Ureter (tissue), 1 donor: ENCODE measurements around the gene QSOX2. TPM values are rescaled to one million over a fixed set of nuclear protein-coding genes. Genes with fewer than 3 reads are reported as not detected.

Experiments
- DNase-seq: peaks from one replicate; pipeline ENCODE4 v3.0.0-alpha.2; 2020; ENCODE audit warnings: low spot score
- total RNA-seq: library from RNA; stranded (reverse); gene quantifications from one replicate; pipeline ENCODE4 v1.2.4, GENCODE V29; 2023
- donor health status: DM: yes; HTN: yes; CAD: no.

The QSOX2 gene
- total RNA-seq, 1 donor from 2014 or later: 12.8 TPM

GRCh38 chr9:136190656-136191055 is 55.0 kb downstream of the QSOX2 start:
- no peak for DNase-seq

- no peak for DNase-seq
Observed at GRCh38 chr9:136190237-136190601, 55.4 kb downstream of the QSOX2 start.

- no peak for DNase-seq
Observed at GRCh38 chr9:136189394-136190236, 56.0 kb downstream of the QSOX2 start.

GRCh38 chr9:136187683-136188586 is 57.7 kb downstream of the QSOX2 start:
- no peak for DNase-seq

GRCh38 chr9:136187197-136187596 is 58.4 kb downstream of the QSOX2 start:
- DNase-seq: no peak

DNA sequence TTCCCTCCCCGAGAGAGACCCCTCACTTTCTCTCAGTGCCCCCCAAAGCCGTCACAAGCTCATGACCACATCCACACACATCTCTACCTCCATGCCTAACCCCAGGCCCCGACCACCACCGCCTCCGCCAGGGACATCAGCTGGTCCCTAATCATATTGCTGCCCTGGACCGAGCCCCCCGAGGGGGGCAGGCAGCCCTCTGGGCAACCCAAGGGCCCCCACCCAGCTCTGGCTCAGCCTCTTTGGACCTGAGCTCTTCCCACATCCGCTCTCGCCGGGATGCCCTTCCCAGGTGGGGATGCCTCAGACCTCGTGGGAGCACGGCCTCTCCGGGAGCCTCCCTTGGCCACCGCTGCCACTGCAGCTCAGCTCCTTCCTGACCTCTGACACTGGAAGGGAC is 59.2 kb downstream of the QSOX2 start:
- DNase-seq: no peak

- no peak for DNase-seq
Observed at GRCh38 chr9:136185596-136186366, 59.8 kb downstream of the QSOX2 start.

DNA sequence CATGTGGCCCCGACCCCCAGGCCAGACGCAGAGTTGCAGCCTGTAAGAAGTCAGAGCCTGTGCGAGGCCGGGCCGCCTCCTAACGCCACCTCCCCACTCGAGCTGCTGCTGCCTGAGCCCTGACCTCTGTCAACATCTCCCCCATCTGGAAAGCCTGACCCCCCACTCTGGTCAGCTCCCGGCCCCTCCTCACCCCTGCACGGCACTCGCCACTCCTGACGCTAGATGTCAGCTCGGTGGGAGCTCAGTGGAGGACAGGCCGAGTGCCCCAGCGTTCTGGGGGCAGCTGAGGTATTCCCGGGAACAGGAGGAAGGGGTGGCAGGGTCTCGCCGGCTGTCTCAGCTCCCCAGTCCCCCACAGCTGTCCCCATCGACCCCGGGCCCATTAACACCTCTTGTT is 60.5 kb downstream of the QSOX2 start:
- DNase-seq: no peak

DNA sequence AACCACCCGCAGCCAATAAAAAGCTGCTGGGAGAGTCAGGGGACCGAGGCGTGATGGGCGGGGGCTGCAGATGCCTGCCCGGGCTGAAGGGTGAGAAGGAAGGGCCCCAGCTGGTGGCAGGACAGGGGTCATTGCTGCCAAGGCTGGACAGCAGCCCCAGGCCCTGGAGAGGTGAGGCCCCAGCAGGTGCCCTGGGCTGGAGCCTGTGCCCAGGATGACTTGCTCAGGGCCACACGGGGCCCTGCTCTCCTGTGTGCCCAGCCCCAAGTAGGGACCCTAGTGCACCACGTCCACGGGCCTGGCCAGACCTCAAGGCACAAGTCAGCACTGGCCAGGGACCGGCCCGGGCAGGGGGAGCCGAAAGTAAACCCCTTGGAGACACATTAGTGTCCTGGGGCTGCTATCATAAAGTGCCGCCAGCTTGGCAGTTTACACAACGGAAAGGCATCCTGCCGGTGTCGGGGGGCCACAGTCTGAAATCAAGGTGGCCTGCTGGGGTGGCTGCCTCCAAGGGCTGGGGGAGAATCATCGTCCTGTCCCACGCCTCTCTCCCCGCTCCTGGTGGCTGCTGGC is 62.7 kb downstream of the QSOX2 start:
- DNase-seq: no peak

DNA sequence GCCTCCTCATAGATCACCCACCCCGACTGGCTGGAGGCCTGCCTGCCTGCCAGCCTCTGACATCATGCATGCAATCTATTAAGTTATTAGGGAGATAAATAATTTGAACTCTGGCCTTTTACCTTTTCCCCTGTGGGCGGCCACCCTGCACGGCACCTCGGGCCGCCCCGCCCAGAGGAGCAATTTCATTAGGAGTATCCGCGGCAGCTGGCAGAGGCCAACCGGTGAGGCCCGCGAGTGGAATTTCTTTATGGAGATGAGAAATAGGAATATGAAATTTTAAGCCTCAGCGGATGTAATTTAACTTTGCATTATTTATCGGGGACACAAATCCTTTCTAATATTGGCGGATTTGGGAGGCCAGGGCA is 63.2 kb downstream of the QSOX2 start:
- DNase-seq: no peak

GRCh38 chr9:136181784-136182419 is 63.7 kb downstream of the QSOX2 start:
- DNase-seq: no peak

DNA sequence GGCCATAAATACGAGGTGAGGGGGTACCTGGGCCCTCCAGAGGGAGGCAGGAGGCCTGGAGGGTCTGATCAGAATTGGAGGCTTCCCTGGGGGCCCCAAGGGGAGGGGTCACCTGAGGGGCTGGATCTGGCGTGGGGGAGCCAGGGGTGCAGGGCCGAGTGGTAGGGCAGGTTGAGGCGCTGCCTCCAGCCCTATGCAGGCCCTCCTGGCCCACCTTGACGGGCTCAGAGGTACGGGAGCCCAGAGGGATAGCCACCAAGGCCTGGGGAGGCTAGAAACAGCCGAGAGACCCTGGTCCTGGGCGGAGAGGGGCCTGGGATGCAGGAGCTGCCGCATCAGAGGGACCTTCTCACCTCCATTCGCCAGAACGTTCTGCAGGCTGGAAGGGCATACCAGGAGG is 65.0 kb downstream of the QSOX2 start:
- no peak for DNase-seq

DNA sequence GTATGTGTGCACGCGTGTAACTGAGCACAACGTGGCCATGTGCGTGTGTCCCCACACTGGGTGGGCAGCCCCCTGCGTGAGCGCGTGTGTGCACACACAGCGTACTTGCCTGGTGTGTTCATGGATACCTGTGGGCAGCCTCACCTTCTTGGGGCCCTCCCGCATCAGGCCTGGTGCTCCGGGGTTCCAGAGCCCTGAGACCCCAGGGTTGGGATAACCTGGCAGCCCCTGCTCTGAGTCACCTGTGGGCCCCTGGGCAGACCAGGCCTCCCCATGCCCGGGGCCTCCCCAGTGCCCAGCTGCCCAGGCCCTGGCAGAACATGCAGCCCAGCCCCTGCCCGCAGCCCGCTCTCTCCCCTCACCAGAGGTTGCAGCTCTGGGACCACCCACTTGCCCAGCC is 65.9 kb downstream of the QSOX2 start:
- no peak for DNase-seq

- no peak for DNase-seq
Observed at GRCh38 chr9:136179101-136179616, 66.5 kb downstream of the QSOX2 start.

DNA sequence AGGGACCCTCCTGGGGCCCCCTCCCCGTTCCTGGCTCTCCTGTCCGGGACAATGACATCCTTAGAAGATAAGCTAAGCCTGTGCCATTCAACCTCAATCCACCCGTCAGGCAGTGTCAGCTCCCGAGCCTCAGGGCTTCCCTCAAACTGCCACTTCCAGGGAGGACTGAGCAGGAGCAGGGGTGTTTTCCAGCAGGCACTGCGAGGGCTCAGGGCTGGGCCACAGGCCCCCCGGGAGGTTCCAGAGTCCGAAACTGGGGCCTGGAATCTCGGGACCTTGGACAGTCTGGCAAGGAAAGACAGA is 66.9 kb downstream of the QSOX2 start:
- DNase-seq: no peak

GRCh38 chr9:136178061-136178772 is 67.4 kb downstream of the QSOX2 start:
- DNase-seq: no peak

DNA sequence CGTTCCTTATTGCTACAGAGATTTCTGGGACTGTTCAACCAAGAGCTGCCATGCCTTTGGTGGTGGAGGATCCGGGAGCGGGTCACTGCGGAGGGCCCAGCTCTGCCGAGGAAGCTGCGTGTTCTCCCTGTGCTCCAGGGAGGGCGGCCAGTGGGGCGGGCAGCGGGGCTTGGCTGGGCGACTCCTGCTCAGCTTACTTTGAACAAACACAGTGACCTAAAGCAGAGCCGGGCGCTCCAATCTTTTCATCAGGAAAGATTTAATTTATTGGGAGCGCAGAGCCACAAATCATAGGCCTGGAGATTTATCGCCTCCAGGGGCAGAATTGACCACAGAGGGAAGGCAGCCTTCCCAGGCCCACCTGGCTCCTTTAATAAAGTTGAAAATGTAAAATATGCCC is 68.4 kb downstream of the QSOX2 start:
- DNase-seq: no peak

DNA sequence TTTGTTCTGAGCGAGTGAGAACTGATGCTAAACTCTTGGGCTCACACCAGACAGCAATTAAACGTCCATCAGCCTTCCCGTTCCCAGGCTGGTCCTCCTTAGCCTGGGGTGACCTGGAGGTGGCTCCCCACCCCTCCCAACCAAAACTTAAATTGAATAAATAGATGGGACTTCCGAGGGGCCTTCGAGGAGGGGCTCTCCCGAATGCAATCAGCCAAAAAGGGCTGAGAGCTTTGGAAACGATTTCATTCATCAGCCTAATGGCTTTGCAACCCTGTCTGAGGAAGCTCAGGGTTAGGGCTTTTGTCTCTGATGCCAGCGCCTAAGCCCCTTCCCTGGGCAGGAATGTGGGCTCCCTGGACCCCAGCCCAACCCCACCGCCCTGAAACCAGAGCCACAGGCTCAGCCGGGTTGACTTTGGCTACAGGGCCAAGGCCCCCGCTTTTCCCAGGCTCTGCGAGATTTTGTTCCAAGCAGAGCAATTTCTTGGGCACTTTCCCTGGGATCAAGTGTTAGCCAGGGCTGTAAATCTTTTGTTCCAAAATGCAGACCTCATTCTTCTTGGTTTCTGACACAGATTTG is 69.9 kb downstream of the QSOX2 start:
- DNase-seq: no peak

GRCh38 chr9:136174779-136175615 is 70.6 kb downstream of the QSOX2 start:
- DNase-seq: no peak
